Caco-2 (cell line): ENCODE measurements around the gene APOA5. TPM values are rescaled to one million over a fixed set of nuclear protein-coding genes. Genes with fewer than 3 reads are reported as not detected.
A peak's percentile ranks its signal among the peaks of the same experiment; 100 is the strongest.

Experiments used
- BruUV-seq: library from RNA; stranded (reverse); fragments of 400-500 nt; replicated peaks from 2 replicates; lab custom pipeline; 2021; lab: Mats Ljungman, UMichigan
- CTCF ChIA-PET: fragments of 300-600 bp; sonication (Branson Sonifier 250); formaldehyde crosslinking; loops from one replicate; lab custom pipeline; 2022; ENCODE audit warnings: antibody characterized with exemption; lab: Charles Lee
- POLR2A ChIA-PET: fragments of 300-600 bp; sonication (Branson Sonifier 250); formaldehyde crosslinking; loops from one replicate; lab custom pipeline; 2022; ENCODE audit warnings: antibody characterized with exemption; lab: Charles Lee
- DNase-seq, 2 experiments: peaks; one replicate each; pipeline versions ENCODE4 v3.0.0 to v3.0.0-alpha.2; 2020 to 2022
- H3K27me3 ChIP-seq: replicated peaks from 2 replicates; pipeline ENCODE4 v1.6.0; 2011; ENCODE audit warnings: low read length; ENCODE audit not compliant: control insufficient read depth, insufficient read depth
- H3K36me3 ChIP-seq: 2 replicates; pipeline ENCODE4 v1.5.1; 2011; ENCODE audit warnings: low read length; ENCODE audit not compliant: control insufficient read depth, insufficient read depth
- H3K4me1 ChIP-seq: fragments of 250-450 bp; sonication (Bioruptor Pico); 2 replicates; pipeline ENCODE4 v1.5.1; 2020; ENCODE audit warnings: mild to moderate bottlenecking
- H3K4me3 ChIP-seq: 2 replicates; pipeline ENCODE4 v1.5.1; 2011; ENCODE audit warnings: low read depth, mild to moderate bottlenecking, control low read depth, low read length
- H3K9me3 ChIP-seq: fragments of 250-450 bp; sonication (Bioruptor Pico); 2 replicates; pipeline ENCODE4 v1.5.1; 2020; ENCODE audit warnings: mild to moderate bottlenecking, moderate library complexity
- H3K27ac Mint-ChIP-seq: one replicate; pipeline ENCODE4 v1.8.0; 2022; ENCODE audit warnings: mixed read lengths; ENCODE audit not compliant: unreplicated experiment
- H3K27me3 Mint-ChIP-seq: one replicate; pipeline ENCODE4 v1.8.0; 2022; ENCODE audit warnings: mixed read lengths; ENCODE audit not compliant: insufficient read depth, unreplicated experiment
- H3K36me3 Mint-ChIP-seq: one replicate; pipeline ENCODE4 v1.8.0; 2022; ENCODE audit warnings: mild to moderate bottlenecking, mixed read lengths; ENCODE audit not compliant: insufficient read depth, unreplicated experiment
- H3K4me1 Mint-ChIP-seq: one replicate; pipeline ENCODE4 v1.8.0; 2022; ENCODE audit warnings: low read depth, mixed read lengths; ENCODE audit not compliant: unreplicated experiment
- H3K4me3 Mint-ChIP-seq: one replicate; pipeline ENCODE4 v1.8.0; 2022; ENCODE audit warnings: mild to moderate bottlenecking, moderate library complexity, mixed read lengths; ENCODE audit not compliant: unreplicated experiment
- H3K9me3 Mint-ChIP-seq: one replicate; pipeline ENCODE4 v1.8.0; 2022; ENCODE audit warnings: mixed read lengths; ENCODE audit not compliant: unreplicated experiment
- intact Hi-C: fragments of 100-400 bp; cut with micrococcal nuclease; formaldehyde crosslinking; loops from one replicate; pipeline ENCODE4 v1.10.0; 2022; ENCODE audit not compliant: unreplicated experiment
- total RNA-seq: library from RNA; stranded (reverse); gene quantifications from 2 replicates; pipeline ENCODE4 v1.2.3, GENCODE V29; 2022
- TF ChIP-seq, protein P1 (sequence below), 2 experiments: fragments of 200-600 bp in 1 of 2; IDR thresholded peaks; 1 replicate in 1 of 2; 2 replicates in 1 of 2; pipeline versions ENCODE4 v1.5.1 to v1.8.0; 2011 to 2022; ENCODE audit warnings: antibody characterized with exemption in 1 of 2, control low read depth in 1 of 2, inconsistent platforms in 1 of 2, low read depth in 1 of 2, low read length in 1 of 2, mild to moderate bottlenecking in 1 of 2, moderate library complexity in 1 of 2; ENCODE audit not compliant: insufficient read depth in 1 of 2, severe bottlenecking in 1 of 2, unreplicated experiment in 1 of 2

APOA5 gene
- total RNA-seq, 1 experiment from 2014 or later = 2.5 TPM

GRCh38 chr11:116796548-116796947 is 4.9 kb upstream of the APOA5 start:
- peak overlapping the region; percentile 21 for H3K27ac Mint-ChIP-seq
- ChIA-PET CTCF (no interaction called here), POLR2A (no interaction called here)
- intact Hi-C loops = no loop called here
- H3K36me3 Mint-ChIP-seq = no peaks in the 10 kb centered on the region
- peaks cover 14% of the 10 kb centered on the region for H3K9me3 Mint-ChIP-seq
- H3K27me3 Mint-ChIP-seq = no peaks in the 10 kb centered on the region
- Histone ChIP-seq H3K4me1 (peaks cover 41% of the 10 kb centered on the region), H3K36me3 (no peaks in the 10 kb centered on the region), H3K27me3 (no peaks in the 10 kb centered on the region), H3K9me3 (peaks cover 7% of the 10 kb centered on the region), H3K4me3 (no peak overlapping the region)
- H3K4me1 Mint-ChIP-seq = peaks cover 21% of the 10 kb centered on the region
- TF ChIP-seq, protein P1, sequence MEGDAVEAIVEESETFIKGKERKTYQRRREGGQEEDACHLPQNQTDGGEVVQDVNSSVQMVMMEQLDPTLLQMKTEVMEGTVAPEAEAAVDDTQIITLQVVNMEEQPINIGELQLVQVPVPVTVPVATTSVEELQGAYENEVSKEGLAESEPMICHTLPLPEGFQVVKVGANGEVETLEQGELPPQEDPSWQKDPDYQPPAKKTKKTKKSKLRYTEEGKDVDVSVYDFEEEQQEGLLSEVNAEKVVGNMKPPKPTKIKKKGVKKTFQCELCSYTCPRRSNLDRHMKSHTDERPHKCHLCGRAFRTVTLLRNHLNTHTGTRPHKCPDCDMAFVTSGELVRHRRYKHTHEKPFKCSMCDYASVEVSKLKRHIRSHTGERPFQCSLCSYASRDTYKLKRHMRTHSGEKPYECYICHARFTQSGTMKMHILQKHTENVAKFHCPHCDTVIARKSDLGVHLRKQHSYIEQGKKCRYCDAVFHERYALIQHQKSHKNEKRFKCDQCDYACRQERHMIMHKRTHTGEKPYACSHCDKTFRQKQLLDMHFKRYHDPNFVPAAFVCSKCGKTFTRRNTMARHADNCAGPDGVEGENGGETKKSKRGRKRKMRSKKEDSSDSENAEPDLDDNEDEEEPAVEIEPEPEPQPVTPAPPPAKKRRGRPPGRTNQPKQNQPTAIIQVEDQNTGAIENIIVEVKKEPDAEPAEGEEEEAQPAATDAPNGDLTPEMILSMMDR (IDR thresholded peaks at IDR 0.05; ENCODE audit: insufficient read depth in 1 of 2, low read depth in 1 of 2, low read length in 1 of 2, severe bottlenecking in 1 of 2, unreplicated experiment in 1 of 2) = no peak
- BruUV-seq = no TSS peak
- no peak for DNase-seq
- no peak overlapping the region for H3K4me3 Mint-ChIP-seq

- Histone ChIP-seq H3K9me3 (peaks cover 7% of the 10 kb centered on the region), H3K4me1 (peaks cover 44% of the 10 kb centered on the region), H3K36me3 (no peaks in the 10 kb centered on the region), H3K4me3 (no peak overlapping the region), H3K27me3 (no peaks in the 10 kb centered on the region)
- TF ChIP-seq, protein P1 (IDR thresholded peaks at IDR 0.05; ENCODE audit: insufficient read depth in 1 of 2, low read depth in 1 of 2, low read length in 1 of 2, severe bottlenecking in 1 of 2, unreplicated experiment in 1 of 2) = no peak
- Mint-ChIP-seq H3K4me3 (no peak overlapping the region), H3K36me3 (no peaks in the 10 kb centered on the region), H3K4me1 (peaks cover 16% of the 10 kb centered on the region), H3K9me3 (peaks cover 14% of the 10 kb centered on the region), H3K27ac (no peak overlapping the region), H3K27me3 (no peaks in the 10 kb centered on the region)
- CTCF ChIA-PET = no interaction called here
- POLR2A ChIA-PET = interaction anchor here (0.7 kb wide), 1 partner anchor 63 kb away, joined by 3 read pairs; no protein-coding TSS in a partner anchor
- DNase-seq = no peak
- intact Hi-C loops = no loop called here
- BruUV-seq = no TSS peak
Observed at GRCh38 chr11:116794851-116795250, 3.2 kb upstream of the APOA5 start.

DNA sequence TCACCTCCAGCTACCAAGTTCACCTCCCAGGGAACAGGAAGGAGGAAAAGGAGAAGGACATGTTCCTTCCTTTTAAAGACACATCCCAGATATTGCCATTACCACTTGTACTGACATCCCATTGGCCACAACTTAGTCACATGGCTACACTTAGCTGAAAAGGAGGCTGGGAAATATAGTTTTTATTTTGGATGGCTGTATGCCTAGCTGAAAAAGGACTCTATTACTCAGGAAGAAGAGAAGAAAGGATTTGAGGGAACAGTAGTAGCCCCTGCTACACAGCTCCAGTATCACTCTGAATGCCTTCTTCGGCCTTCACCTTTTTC is 2.1 kb upstream of the APOA5 start:
- TF ChIP-seq, protein P1 (IDR thresholded peaks at IDR 0.05; ENCODE audit: insufficient read depth in 1 of 2, low read depth in 1 of 2, low read length in 1 of 2, severe bottlenecking in 1 of 2, unreplicated experiment in 1 of 2) = no peak
- no TSS peak for BruUV-seq
- H3K4me3 ChIP-seq = no peak overlapping the region
- peaks cover 49% of the 10 kb centered on the region for H3K4me1 ChIP-seq
- DNase-seq = peak in 1 of 2 experiments; percentile 24
- Mint-ChIP-seq H3K4me3 (no peak overlapping the region), H3K36me3 (no peaks in the 10 kb centered on the region), H3K27ac (no peak overlapping the region), H3K27me3 (no peaks in the 10 kb centered on the region), H3K9me3 (peaks cover 14% of the 10 kb centered on the region), H3K4me1 (peaks cover 27% of the 10 kb centered on the region)
- H3K9me3 ChIP-seq = peaks cover 7% of the 10 kb centered on the region
- ChIA-PET POLR2A (interaction anchor here (0.5 to 0.9 kb wide), 2 partner anchors 22 to 580 kb away, joined by 3 read pairs; no protein-coding TSS in a partner anchor), CTCF (interaction anchor here (0.6 to 5.5 kb wide), 7 partner anchors 14 to 44 kb away, joined by 3 to 52 read pairs (median 4); partner anchors contain the start of genes APOA1 and APOC3)
- no peaks in the 10 kb centered on the region for H3K27me3 ChIP-seq
- no peaks in the 10 kb centered on the region for H3K36me3 ChIP-seq
- intact Hi-C loops = no loop called here
